GM13977 (cell line): ENCODE measurements around the gene LCE1D.

Experiments
- DNase-seq: peaks from one replicate; pipeline ENCODE4 v3.0.0; 2012; ENCODE audit warnings: low spot score
- CTCF ChIP-seq: IDR thresholded peaks from 2 replicates; pipeline ENCODE4 v1.5.1; 2012; ENCODE audit warnings: mild to moderate bottlenecking, control low read depth; ENCODE audit not compliant: insufficient read depth; ENCODE audit errors: extremely low read depth, missing control alignments
- in situ Hi-C: fragments of 300-500 bp; cut with MboI; formaldehyde crosslinking; loops from one replicate; pipeline ENCODE4 v1.12.0; 2022; ENCODE audit warnings: low sequenced_read_pairs, low pct_unique_long_range_greater_than_20kb, mixed read lengths, inconsistent platforms; ENCODE audit not compliant: unreplicated experiment

Gene LCE1D

GRCh38 chr1:152776361-152776760 lies 20.2 kb upstream of the LCE1D start:
- TF ChIP-seq CTCF = no peak
- in situ Hi-C loops = no loop called here
- no peak for DNase-seq

- peak; percentile 43 for DNase-seq
- in situ Hi-C loops = no loop called here
- peak; percentile 49 for TF ChIP-seq CTCF
These were observed 18.9 kb upstream of the LCE1D start for GRCh38 chr1:152777510-152778137.

GRCh38 chr1:152783095-152783494 lies 13.4 kb upstream of the LCE1D start:
- no peak for TF ChIP-seq CTCF
- DNase-seq = no peak
- in situ Hi-C loops = no loop called here

GRCh38 chr1:152786077-152786476 lies 10.4 kb upstream of the LCE1D start, which contains the start of gene LCE1E:
Gene LCE1E (plus strand): TSS chr1:152786257. CDS start chr1:152787300, 1,043 bp downstream.
- in situ Hi-C loops = no loop called here
- no peak for DNase-seq
- TF ChIP-seq CTCF = no peak

GRCh38 chr1:152795686-152796085 lies 835 bp upstream of the LCE1D start:
- no peak for TF ChIP-seq CTCF
- in situ Hi-C loops = no loop called here
- no peak for DNase-seq

- in situ Hi-C loops = no loop called here
- no peak for TF ChIP-seq CTCF
These were observed 4.8 kb downstream of the LCE1D start for GRCh38 chr1:152801333-152801732.

More at GRCh38 chr1:152801333-152801732, 4.8 kb downstream of the LCE1D start:
- no peak for DNase-seq
